ENCODE data around the gene PUS10. TPM values are rescaled to one million over a fixed set of nuclear protein-coding genes. Genes with fewer than 3 reads are reported as not detected.

Gene PUS10
- total and polyA plus RNA-seq, 2 of the 13 experiments (the other 11 are each of a cell fraction or from before 2014, with no cell fraction given), result 41.4 to 44.3 TPM

DNA sequence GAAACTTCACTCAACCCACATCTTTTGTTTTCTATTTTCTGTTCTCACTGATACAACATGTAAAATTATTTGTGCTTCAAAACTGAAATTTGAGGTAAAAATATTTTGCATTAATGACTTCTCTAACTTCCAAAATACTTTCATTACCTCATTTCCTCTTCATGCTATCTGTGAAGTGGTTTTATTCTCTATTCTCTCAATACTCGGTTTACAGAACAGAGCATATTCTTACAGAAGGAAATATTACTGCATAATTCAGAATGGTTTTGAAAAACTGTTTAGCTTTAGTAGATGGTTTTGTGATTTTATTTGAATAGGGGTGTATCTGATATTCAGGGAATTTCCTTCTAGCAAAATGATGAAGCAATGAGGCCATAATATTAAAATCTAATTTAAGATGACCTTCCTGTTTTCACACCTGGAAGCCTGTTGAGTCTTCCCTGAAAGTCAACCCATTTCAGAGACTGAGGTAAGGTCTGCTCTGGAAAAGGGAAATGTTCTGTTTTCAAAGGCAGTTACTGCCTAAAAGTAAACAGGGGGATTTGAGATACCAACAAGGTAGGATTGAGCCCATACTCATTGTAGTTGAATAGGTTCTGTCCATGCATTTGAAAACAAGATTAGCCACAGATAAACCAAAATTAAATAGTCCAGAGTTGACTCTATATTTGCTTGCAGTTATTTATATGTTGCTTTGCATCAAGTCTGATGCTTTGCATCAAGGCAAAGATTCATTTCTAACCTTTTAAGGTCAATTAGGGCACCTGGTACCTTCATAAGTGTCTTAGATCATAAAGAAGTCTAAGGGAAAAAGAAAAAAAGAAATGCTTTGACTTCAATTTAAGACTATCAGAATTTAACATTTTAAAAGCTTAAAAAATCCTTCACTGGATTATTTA lies 51.3 kb downstream of the PUS10 start (continued):
- TF ChIP-seq MAFG (CRISPR knock-in tag; IDR thresholded peaks at IDR 0.05) (no peak), SNAPC2 (CRISPR knock-in tag; IDR thresholded peaks at IDR 0.05) (no peak)

DNA sequence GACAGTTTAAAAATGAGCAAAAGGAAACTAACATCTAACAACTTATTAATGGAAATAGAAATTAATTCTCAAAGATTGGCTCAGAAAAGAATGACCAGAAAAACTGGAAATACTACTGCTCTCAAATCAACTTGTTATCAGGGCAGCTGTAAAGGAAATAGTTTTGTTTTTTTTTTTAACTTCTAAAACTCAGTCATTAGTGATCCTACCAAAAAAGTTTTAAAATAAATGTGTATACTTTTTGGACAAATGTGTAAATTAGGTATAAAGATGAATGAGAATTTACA lies 52.6 kb downstream of the PUS10 start:
- in situ Hi-C loops (cut with HindIII; ENCODE audit: extremely low pct_ligation_motif_present, low pct_unique_long_range_greater_than_20kb), result no loop called here
- H3K27me3 ChIP-seq (ENCODE audit: control insufficient read depth in 1 of 2, insufficient read depth in 2 of 2, low read length in 2 of 2), result no peaks in the 10 kb centered on the region
- BruUV-seq (replicated peaks), result no TSS peak
- no peak overlapping the region for H2AFZ ChIP-seq (ENCODE audit: low read length)
- H4K20me1 ChIP-seq (ENCODE audit: insufficient read depth, low read length), result no peaks in the 10 kb centered on the region
- intact Hi-C loops (cut with micrococcal nuclease; ENCODE audit: unreplicated experiment), result no loop called here
- no peaks in the 10 kb centered on the region for H3K79me2 ChIP-seq (ENCODE audit: insufficient read depth, low read length)
- H3K36me3 ChIP-seq (replicated peaks in 1 of 2; ENCODE audit: control insufficient read depth in 1 of 2, insufficient read depth in 2 of 2, low read length in 2 of 2), result peaks cover 7 to 71% of the 10 kb centered on the region in 2 experiments
- ATAC-seq (no peak), DNase-seq (ENCODE audit: low spot score) (no peak), FAIRE-seq (no peak)
- no peak overlapping the region for H3K27ac ChIP-seq (ENCODE audit: extremely low read length, insufficient read depth, low read length)
- H3K4me3 ChIP-seq (replicated peaks in 1 of 3; ENCODE audit: insufficient read depth in 1 of 3, low read depth in 2 of 3, low read length in 3 of 3), result no peak overlapping the region
- no peak for TF ChIP-seq SP140L (CRISPR knock-in tag; IDR thresholded peaks at IDR 0.05; ENCODE audit: borderline replicate concordance)
- 0 out of 2 replicates have a peak, but pooled peaks have one; percentile 7 for TF ChIP-seq SNRNP70 (IDR thresholded peaks at IDR 0.05; ENCODE audit: low read depth, low read length)
- H3K9ac ChIP-seq (ENCODE audit: insufficient read depth, low read depth, low read length), result no peak overlapping the region
- CTCF ChIA-PET (ENCODE audit: low intra/inter-chr PET ratio, low total read pairs), result no interaction called here
- H3K9me3 ChIP-seq (ENCODE audit: low read length), result no peaks in the 10 kb centered on the region
- POLR2A ChIA-PET, result interaction anchor here (1.1 kb wide), 1 partner anchor 52 kb away, joined by 3 read pairs; the partner anchor contains the start of genes PEX13 and PUS10
- H3K4me2 ChIP-seq (ENCODE audit: low read depth, low read length), result no peak overlapping the region
- H3K4me1 ChIP-seq (ENCODE audit: insufficient read depth, low read length), result peaks cover 11% of the 10 kb centered on the region; the same call in 1 of the 2 replicates

Data from HepG2 (cell line).